Testis (tissue), 3 donors: Measurements from ENCODE around the gene ZFR. TPM values are rescaled to one million over a fixed set of nuclear protein-coding genes. Genes with fewer than 3 reads are reported as not detected.
"Not testable (repeated sequence)": the region's sequence is repeated elsewhere in the genome, so short reads cannot be mapped to it uniquely, and the experiment has no call there.

Experiments
- DNase-seq: peaks from one replicate; pipeline ENCODE4 v3.0.0-alpha.2; 2019
- H3K27ac ChIP-seq, 2 donors: fragments of 200-600 bp; sonication (generic); one replicate each; pipeline ENCODE4 v1.5.1; 2019
- H3K27me3 ChIP-seq: fragments of 200-600 bp; sonication (generic); one replicate; pipeline ENCODE4 v1.5.1; 2019
- H3K36me3 ChIP-seq: fragments of 200-600 bp; sonication (generic); one replicate; pipeline ENCODE4 v1.5.1; 2017; ENCODE audit warnings: low read depth; ENCODE audit errors: missing control alignments
- H3K4me1 ChIP-seq: fragments of 200-600 bp; sonication (generic); one replicate; pipeline ENCODE4 v1.5.1; 2019
- H3K4me3 ChIP-seq, 2 donors: fragments of 200-600 bp; sonication (generic); one replicate each; pipeline ENCODE4 v1.5.1; 2017 to 2019
- H3K9me3 ChIP-seq: fragments of 200-600 bp; sonication (generic); one replicate; pipeline ENCODE4 v1.5.1; 2017
- CTCF ChIP-seq, 3 experiments: fragments of 450-650 bp in 2 of 3; fragments of 200-600 bp in 1 of 3; sonication (generic) in 1 of 3; IDR thresholded peaks; one replicate each; pipeline ENCODE4 v1.5.1; 2016 to 2019; ENCODE audit warnings: antibody characterized with exemption in 3 of 3, mild to moderate bottlenecking in 2 of 3, moderate library complexity in 1 of 3
- POLR2A ChIP-seq: fragments of 450-650 bp; IDR thresholded peaks from one replicate; pipeline ENCODE4 v1.6.1; 2017; ENCODE audit warnings: antibody characterized with exemption, mild to moderate bottlenecking, moderate library complexity
- WGBS, 2 donors: methylation state at CpG; one replicate each; pipeline ENCODE4 v1.1.5; 2018; 5-methylcytosine and 5-hydroxymethylcytosine counted together
- intact Hi-C: fragments of 100-400 bp; cut with DNase I; formaldehyde crosslinking; loops from one replicate; pipeline ENCODE4 v1.15.1; 2023; ENCODE audit warnings: low total_unique reads
- polyA plus RNA-seq: library from polyadenylated mRNA; stranded (reverse); fragments of 350-450 nt; fragmentation: Illumina TruSeq; extraction: RNeasy Lipid Tissue Mini Kit (QIAGEN cat#74804); gene quantifications from one replicate; pipeline ENCODE4 v1.2.3, GENCODE V29; 2014; ENCODE audit warnings: low read depth, low replicate concordance; ENCODE audit not compliant: insufficient read depth
- total RNA-seq, 2 donors: library from RNA; depleted of rRNA; stranded (reverse); fragments of >200 nt; gene quantifications; one replicate each; pipeline ENCODE4 v1.2.3, GENCODE V29; 2016

The ZFR gene
- total and polyA plus RNA-seq, 3 donors from 2014 or later, result 77.1 to 112 (median 97.2) TPM

- intact Hi-C loops, result no loop called here
- Histone ChIP-seq H3K27ac (no peak overlapping the region), H3K36me3 (no peaks in the 10 kb centered on the region), H3K4me3 (no peak overlapping the region), H3K9me3 (no peaks in the 10 kb centered on the region), H3K4me1 (no peaks in the 10 kb centered on the region), H3K27me3 (no peaks in the 10 kb centered on the region)
- no peak for DNase-seq
- 92 to 93% methylated on average over 5 of the region's 5 CpGs for WGBS, 2 donors
- TF ChIP-seq CTCF (IDR thresholded peaks at IDR 0.05) (no peak), POLR2A (no peak)
These were observed 9.4 kb upstream of the ZFR start for GRCh38 chr5:32453916-32454315.

- DNase-seq, H3K9me3 ChIP-seq, H3K27me3 ChIP-seq, H3K4me1 ChIP-seq, H3K4me3 ChIP-seq, H3K36me3 ChIP-seq, H3K27ac ChIP-seq, intact Hi-C loops: not testable (repeated sequence)
- WGBS, 2 donors, result 82 to 87% methylated on average over 6 of the region's 6 CpGs
These were observed 7.8 kb upstream of the ZFR start for GRCh38 chr5:32452316-32452715.

- Histone ChIP-seq H3K9me3 (no peaks in the 10 kb centered on the region), H3K27ac (no peak overlapping the region), H3K4me3 (no peak overlapping the region), H3K4me1 (no peaks in the 10 kb centered on the region), H3K36me3 (no peaks in the 10 kb centered on the region), H3K27me3 (no peaks in the 10 kb centered on the region)
- intact Hi-C loops, result no loop called here
- no peak for DNase-seq
- 57 to 70% methylated on average over 1 of the region's 1 CpG for WGBS, 2 donors
- no peak for TF ChIP-seq POLR2A
- TF ChIP-seq CTCF (IDR thresholded peaks at IDR 0.05), result no peak
These were observed 6.4 kb upstream of the ZFR start for GRCh38 chr5:32450952-32451351.

- TF ChIP-seq CTCF (IDR thresholded peaks at IDR 0.05), result no peak
- no peak for TF ChIP-seq POLR2A
- H3K27ac ChIP-seq, result no peak overlapping the region
- no peaks in the 10 kb centered on the region for H3K36me3 ChIP-seq
- peaks cover 10% of the 10 kb centered on the region for H3K4me1 ChIP-seq
- no peak overlapping the region for H3K4me3 ChIP-seq
- DNase-seq, result no peak
- no peaks in the 10 kb centered on the region for H3K9me3 ChIP-seq
- no peaks in the 10 kb centered on the region for H3K27me3 ChIP-seq
- 47 to 50% methylated on average over 2 of the region's 2 CpGs for WGBS, 2 donors
- intact Hi-C loops, result no loop called here
These were observed 4.7 kb upstream of the ZFR start for GRCh38 chr5:32449262-32449661.

GRCh38 chr5:32446630-32447029 is 2.1 kb upstream of the ZFR start:
- intact Hi-C loops, result no loop called here
- no peak for DNase-seq
- Histone ChIP-seq H3K27me3 (no peaks in the 10 kb centered on the region), H3K4me1 (peaks cover 10% of the 10 kb centered on the region), H3K36me3 (no peaks in the 10 kb centered on the region), H3K4me3 (no peak overlapping the region), H3K9me3 (no peaks in the 10 kb centered on the region), H3K27ac (peak overlapping the region in 1 of 2 donors; percentile 6)
- 67 to 72% methylated on average over 5 of the region's 5 CpGs for WGBS, 2 donors
- no peak for TF ChIP-seq POLR2A
- TF ChIP-seq CTCF (IDR thresholded peaks at IDR 0.05), result no peak
